ENCODE results near the gene NACC1.

- TF ChIP-seq CTCF (IDR thresholded peaks at IDR 0.05; ENCODE audit: extremely low read depth in 1 of 2, insufficient read depth in 1 of 2, low read depth in 1 of 2, low read length in 2 of 2) = no peak
- no peak for TF ChIP-seq JUN (IDR thresholded peaks at IDR 0.05; ENCODE audit: borderline replicate concordance, insufficient read depth, insufficient read length, low read depth)
- TF ChIP-seq FOS (IDR thresholded peaks at IDR 0.05; ENCODE audit: borderline replicate concordance, insufficient read depth, low read length) = no peak
- TF ChIP-seq POLR2AphosphoS5 (IDR thresholded peaks at IDR 0.05; ENCODE audit: insufficient read depth, low read depth, low read length) = no peak
These were observed 20.3 kb downstream of the NACC1 start for GRCh38 chr19:13138171-13138915.
